Measurements from ENCODE around the gene MCM3AP.

- TF ChIP-seq MAFK (IDR thresholded peaks at IDR 0.05; ENCODE audit: low read length), result no peak
- TF ChIP-seq CREBBP (IDR thresholded peaks at IDR 0.05; ENCODE audit: low read depth, low read length), result no peak
- no peak for TF ChIP-seq MITF (IDR thresholded peaks at IDR 0.05)
- no peak for TF ChIP-seq U2AF1 (optimal IDR thresholded peaks at IDR 0.05; ENCODE audit: low read depth, low read length)
- TF ChIP-seq, protein P1, sequence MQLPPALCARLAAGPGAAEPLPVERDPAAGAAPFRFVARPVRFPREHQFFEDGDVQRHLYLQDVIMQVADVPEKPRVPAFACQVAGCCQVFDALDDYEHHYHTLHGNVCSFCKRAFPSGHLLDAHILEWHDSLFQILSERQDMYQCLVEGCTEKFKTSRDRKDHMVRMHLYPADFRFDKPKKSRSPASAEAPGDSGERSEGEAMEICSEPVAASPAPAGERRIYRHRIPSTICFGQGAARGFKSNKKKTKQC (CRISPR knock-in tag; IDR thresholded peaks at IDR 0.05), result no peak
- TF ChIP-seq CHD2 (IDR thresholded peaks at IDR 0.05; ENCODE audit: low read depth, low read length), result no peak
- TF ChIP-seq SP1 (CRISPR knock-in tag; IDR thresholded peaks at IDR 0.05), result no peak
- TF ChIP-seq ZNF696 (CRISPR knock-in tag; conservative IDR thresholded peaks at IDR 0.05), result no peak
- TF ChIP-seq KDM2B (CRISPR knock-in tag; IDR thresholded peaks at IDR 0.05), result no peak
- TF ChIP-seq SPI1 (IDR thresholded peaks at IDR 0.05; ENCODE audit: borderline replicate concordance, low read depth, low read length), result no peak
- no peak for TF ChIP-seq ZNF140 (CRISPR knock-in tag; IDR thresholded peaks at IDR 0.05)
- no peak for TF ChIP-seq NR2C1 (IDR thresholded peaks at IDR 0.05)
- no peak for TF ChIP-seq NR2C1 (tag; IDR thresholded peaks at IDR 0.05)
- TF ChIP-seq KDM4B (IDR thresholded peaks at IDR 0.05; ENCODE audit: borderline replicate concordance in 2 of 2, low read depth in 1 of 2), result no peak
These were observed 95.4 kb downstream of the MCM3AP start for GRCh38 chr21:46189959-46190490.

Data from K562 (cell line).